Measurements from ENCODE around the gene UMAD1. TPM values are rescaled to one million over a fixed set of nuclear protein-coding genes. Genes with fewer than 3 reads are reported as not detected.

Gene UMAD1
- polyA plus RNA-seq, 3 donors = 6.2 to 22.7 (median 18.6) TPM

GRCh38 chr7:7651479-7651878 lies 10.9 kb downstream of the UMAD1 start:
- H3K4me2 ChIP-seq (replicated peaks; ENCODE audit: extremely low read depth, low read length, poor library complexity, severe bottlenecking) = no peak overlapping the region
- peaks cover 40% of the 10 kb centered on the region for H3K79me2 ChIP-seq (ENCODE audit: insufficient read depth, low read length)
- intact Hi-C loops (cut with micrococcal nuclease) = no loop called here
- H3K4me1 ChIP-seq (ENCODE audit: control insufficient read depth in 1 of 2, insufficient read depth in 2 of 2, low read length in 2 of 2) = no peaks in the 10 kb centered on the region
- Mint-ChIP-seq H3K9me3 (peaks cover 0 to 3% (median 0%) of the 10 kb centered on the region in 7 donors), H3K36me3 (peaks cover 0 to 2% of the 10 kb centered on the region in 2 donors), H3K4me3 (no peak overlapping the region), H3K27ac (no peak overlapping the region), H3K27me3 (ENCODE audit: low read depth in 3 of 3) (peaks cover 0 to 1% (median 0%) of the 10 kb centered on the region in 3 donors), H3K4me1 (peaks cover 6% of the 10 kb centered on the region)
- no peak overlapping the region for H2AFZ ChIP-seq (ENCODE audit: insufficient read depth, low read depth, low read length, poor library complexity, severe bottlenecking)
- H3K9ac ChIP-seq (ENCODE audit: insufficient read depth, low read length, poor library complexity, severe bottlenecking) = no peak overlapping the region
- no peak overlapping the region for H3K27ac ChIP-seq (ENCODE audit: low read depth in 1 of 2, low read length in 2 of 2)
- H3K9me3 ChIP-seq (replicated peaks in 1 of 2; ENCODE audit: control insufficient read depth in 1 of 2, insufficient read depth in 1 of 2, low read length in 2 of 2) = peaks cover 0 to 2% of the 10 kb centered on the region in 2 donors
- no peaks in the 10 kb centered on the region for H3K27me3 ChIP-seq (ENCODE audit: control insufficient read depth in 2 of 2, insufficient read depth in 2 of 2, low read length in 2 of 2)
- WGBS (ENCODE audit: insufficient coverage) = no CpG with 5 or more reads among the region's 3 CpGs
- peaks cover 8% of the 10 kb centered on the region for H4K20me1 ChIP-seq (ENCODE audit: insufficient read depth, low read length)
- TF ChIP-seq, protein P1, sequence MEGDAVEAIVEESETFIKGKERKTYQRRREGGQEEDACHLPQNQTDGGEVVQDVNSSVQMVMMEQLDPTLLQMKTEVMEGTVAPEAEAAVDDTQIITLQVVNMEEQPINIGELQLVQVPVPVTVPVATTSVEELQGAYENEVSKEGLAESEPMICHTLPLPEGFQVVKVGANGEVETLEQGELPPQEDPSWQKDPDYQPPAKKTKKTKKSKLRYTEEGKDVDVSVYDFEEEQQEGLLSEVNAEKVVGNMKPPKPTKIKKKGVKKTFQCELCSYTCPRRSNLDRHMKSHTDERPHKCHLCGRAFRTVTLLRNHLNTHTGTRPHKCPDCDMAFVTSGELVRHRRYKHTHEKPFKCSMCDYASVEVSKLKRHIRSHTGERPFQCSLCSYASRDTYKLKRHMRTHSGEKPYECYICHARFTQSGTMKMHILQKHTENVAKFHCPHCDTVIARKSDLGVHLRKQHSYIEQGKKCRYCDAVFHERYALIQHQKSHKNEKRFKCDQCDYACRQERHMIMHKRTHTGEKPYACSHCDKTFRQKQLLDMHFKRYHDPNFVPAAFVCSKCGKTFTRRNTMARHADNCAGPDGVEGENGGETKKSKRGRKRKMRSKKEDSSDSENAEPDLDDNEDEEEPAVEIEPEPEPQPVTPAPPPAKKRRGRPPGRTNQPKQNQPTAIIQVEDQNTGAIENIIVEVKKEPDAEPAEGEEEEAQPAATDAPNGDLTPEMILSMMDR (IDR thresholded peaks at IDR 0.05) = no peak
- no peaks in the 10 kb centered on the region for H3K36me3 ChIP-seq (replicated peaks in 1 of 2; ENCODE audit: control insufficient read depth in 1 of 2, insufficient read depth in 2 of 2, low read length in 2 of 2)
- no peak overlapping the region for H3K4me3 ChIP-seq (replicated peaks in 1 of 3; ENCODE audit: low read depth in 2 of 3, low read length in 3 of 3)
- DNase-seq = no peak

- H3K27me3 ChIP-seq (ENCODE audit: control insufficient read depth in 2 of 2, insufficient read depth in 2 of 2, low read length in 2 of 2) = no peaks in the 10 kb centered on the region
- peaks cover 0 to 1% (median 0%) of the 10 kb centered on the region in 3 donors for H3K27me3 Mint-ChIP-seq (ENCODE audit: low read depth in 3 of 3)
- no peak overlapping the region for H3K4me3 ChIP-seq (replicated peaks in 1 of 3; ENCODE audit: low read depth in 2 of 3, low read length in 3 of 3)
- peaks cover 5% of the 10 kb centered on the region for H4K20me1 ChIP-seq (ENCODE audit: insufficient read depth, low read length)
- TF ChIP-seq, protein P1 (IDR thresholded peaks at IDR 0.05) = no peak
- no peaks in the 10 kb centered on the region for H3K36me3 ChIP-seq (replicated peaks in 1 of 2; ENCODE audit: control insufficient read depth in 1 of 2, insufficient read depth in 2 of 2, low read length in 2 of 2)
- H3K9me3 Mint-ChIP-seq = peaks cover 2 to 11% (median 5%) of the 10 kb centered on the region in 7 donors
- no peak overlapping the region for H3K27ac ChIP-seq (ENCODE audit: low read depth in 1 of 2, low read length in 2 of 2)
- no peak overlapping the region for H3K27ac Mint-ChIP-seq
- peaks cover 8% of the 10 kb centered on the region for H3K4me1 Mint-ChIP-seq
- H3K4me1 ChIP-seq (ENCODE audit: control insufficient read depth in 1 of 2, insufficient read depth in 2 of 2, low read length in 2 of 2) = no peaks in the 10 kb centered on the region
- H3K4me3 Mint-ChIP-seq = no peak overlapping the region
- no peak overlapping the region for H3K4me2 ChIP-seq (replicated peaks; ENCODE audit: extremely low read depth, low read length, poor library complexity, severe bottlenecking)
- peaks cover 27% of the 10 kb centered on the region for H3K79me2 ChIP-seq (ENCODE audit: insufficient read depth, low read length)
- H2AFZ ChIP-seq (ENCODE audit: insufficient read depth, low read depth, low read length, poor library complexity, severe bottlenecking) = no peak overlapping the region
- DNase-seq = no peak
- peaks cover 0 to 5% of the 10 kb centered on the region in 2 donors for H3K36me3 Mint-ChIP-seq
- intact Hi-C loops (cut with micrococcal nuclease) = no loop called here
- no peak overlapping the region for H3K9ac ChIP-seq (ENCODE audit: insufficient read depth, low read length, poor library complexity, severe bottlenecking)
- WGBS (ENCODE audit: insufficient coverage) = no CpG with 5 or more reads among the region's 1 CpG
- no peaks in the 10 kb centered on the region for H3K9me3 ChIP-seq (replicated peaks in 1 of 2; ENCODE audit: control insufficient read depth in 1 of 2, insufficient read depth in 1 of 2, low read length in 2 of 2)
Observed at GRCh38 chr7:7652798-7653540, 12.4 kb downstream of the UMAD1 start.

All from CD14-positive monocyte (primary cell).